Activated B cell treated with CpG ODN at 0.5 μM for 24 hours (primary cell): ENCODE results near the gene ROS1. TPM values are rescaled to one million over a fixed set of nuclear protein-coding genes. Genes with fewer than 3 reads are reported as not detected.

Experiments
- ATAC-seq: fragments of 200-7000 bp; cut with Tn5 transposase; one replicate; pipeline ENCODE4 v1.10.0; 2021; ENCODE audit warnings: low read depth, mild to moderate bottlenecking, moderate library complexity
- CTCF ChIA-PET: fragments of 350-600 bp; sonication (Branson Sonifier 250); formaldehyde crosslinking; loops from one replicate; lab custom pipeline; 2021; ENCODE audit warnings: antibody characterized with exemption; lab: Charles Lee
- POLR2A ChIA-PET: fragments of 350-600 bp; sonication (Branson Sonifier 250); formaldehyde crosslinking; loops from one replicate; lab custom pipeline; 2021; ENCODE audit warnings: antibody characterized with exemption; lab: Charles Lee
- DNase-seq: peaks from one replicate; pipeline ENCODE4 v3.0.0; 2022
- H3K27ac Mint-ChIP-seq: one replicate; pipeline ENCODE4 v1.8.0; 2020; ENCODE audit warnings: mixed read lengths
- H3K27me3 Mint-ChIP-seq: one replicate; pipeline ENCODE4 v1.8.0; 2021; ENCODE audit warnings: mixed read lengths
- H3K36me3 Mint-ChIP-seq: one replicate; pipeline ENCODE4 v1.8.0; 2021; ENCODE audit warnings: low read depth, mixed read lengths
- H3K4me1 Mint-ChIP-seq: one replicate; pipeline ENCODE4 v1.8.0; 2021; ENCODE audit warnings: mixed read lengths
- H3K4me3 Mint-ChIP-seq: one replicate; pipeline ENCODE4 v1.8.0; 2020; ENCODE audit warnings: mild to moderate bottlenecking, mixed read lengths
- H3K9me3 Mint-ChIP-seq: one replicate; pipeline ENCODE4 v1.8.0; 2020; ENCODE audit warnings: mixed read lengths
- intact Hi-C: fragments of 100-400 bp; cut with micrococcal nuclease; formaldehyde crosslinking; loops from one replicate; pipeline ENCODE4 v1.15.1; 2024
- total RNA-seq: library from RNA; stranded (reverse); gene quantifications from 2 replicates; pipeline ENCODE4 v1.2.3, GENCODE V29; 2022
- TF ChIP-seq, protein P1 (sequence below): fragments of 200-600 bp; IDR thresholded peaks from one replicate; pipeline ENCODE4 v1.8.0; 2022; ENCODE audit warnings: antibody characterized with exemption, mild to moderate bottlenecking

The ROS1 gene
- total RNA-seq, 1 donor from 2014 or later, result not detected

DNA sequence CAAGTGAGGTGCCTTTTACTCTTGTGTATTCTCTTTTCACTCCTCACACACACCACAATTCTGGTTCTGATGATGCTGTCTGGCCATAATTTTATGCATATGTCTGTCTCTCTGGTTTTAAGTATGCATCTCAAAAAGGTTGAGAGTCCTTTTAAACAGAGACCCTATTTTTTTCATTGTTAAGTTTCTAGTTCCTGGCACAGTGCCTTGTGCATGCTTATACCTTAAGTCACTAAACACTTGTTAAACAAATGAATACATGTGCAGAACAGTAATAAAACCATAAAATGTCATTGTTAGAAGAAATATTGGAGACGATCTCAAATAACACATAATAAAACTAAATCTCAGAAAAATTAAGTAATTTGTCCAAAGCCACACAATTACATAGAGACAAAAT, 7.9 kb downstream of the ROS1 start:
- Mint-ChIP-seq H3K4me1 (no peaks in the 10 kb centered on the region), H3K4me3 (no peak overlapping the region), H3K27me3 (peaks cover 4% of the 10 kb centered on the region), H3K27ac (no peak overlapping the region), H3K36me3 (no peaks in the 10 kb centered on the region), H3K9me3 (no peaks in the 10 kb centered on the region)
- TF ChIP-seq, protein P1, sequence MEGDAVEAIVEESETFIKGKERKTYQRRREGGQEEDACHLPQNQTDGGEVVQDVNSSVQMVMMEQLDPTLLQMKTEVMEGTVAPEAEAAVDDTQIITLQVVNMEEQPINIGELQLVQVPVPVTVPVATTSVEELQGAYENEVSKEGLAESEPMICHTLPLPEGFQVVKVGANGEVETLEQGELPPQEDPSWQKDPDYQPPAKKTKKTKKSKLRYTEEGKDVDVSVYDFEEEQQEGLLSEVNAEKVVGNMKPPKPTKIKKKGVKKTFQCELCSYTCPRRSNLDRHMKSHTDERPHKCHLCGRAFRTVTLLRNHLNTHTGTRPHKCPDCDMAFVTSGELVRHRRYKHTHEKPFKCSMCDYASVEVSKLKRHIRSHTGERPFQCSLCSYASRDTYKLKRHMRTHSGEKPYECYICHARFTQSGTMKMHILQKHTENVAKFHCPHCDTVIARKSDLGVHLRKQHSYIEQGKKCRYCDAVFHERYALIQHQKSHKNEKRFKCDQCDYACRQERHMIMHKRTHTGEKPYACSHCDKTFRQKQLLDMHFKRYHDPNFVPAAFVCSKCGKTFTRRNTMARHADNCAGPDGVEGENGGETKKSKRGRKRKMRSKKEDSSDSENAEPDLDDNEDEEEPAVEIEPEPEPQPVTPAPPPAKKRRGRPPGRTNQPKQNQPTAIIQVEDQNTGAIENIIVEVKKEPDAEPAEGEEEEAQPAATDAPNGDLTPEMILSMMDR, result no peak
- DNase-seq (no peak), ATAC-seq (no peak)
- ChIA-PET CTCF (no interaction called here), POLR2A (no interaction called here)
- intact Hi-C loops, result no loop called here

GRCh38 chr6:117414770-117415169, 11.0 kb downstream of the ROS1 start:
- no peaks in the 10 kb centered on the region for H3K4me1 Mint-ChIP-seq
- intact Hi-C loops, result no loop called here
- TF ChIP-seq, protein P1, result no peak
- H3K36me3 Mint-ChIP-seq, result no peaks in the 10 kb centered on the region
- no peaks in the 10 kb centered on the region for H3K27me3 Mint-ChIP-seq
- H3K4me3 Mint-ChIP-seq, result no peak overlapping the region
- DNase-seq (no peak), ATAC-seq (no peak)
- CTCF ChIA-PET, result no interaction called here
- no peak overlapping the region for H3K27ac Mint-ChIP-seq
- POLR2A ChIA-PET, result no interaction called here
- H3K9me3 Mint-ChIP-seq, result no peaks in the 10 kb centered on the region

GRCh38 chr6:117411474-117411873, 14.3 kb downstream of the ROS1 start:
- H3K4me1 Mint-ChIP-seq, result no peaks in the 10 kb centered on the region
- CTCF ChIA-PET, result no interaction called here

GRCh38 chr6:117409863-117410262, 15.9 kb downstream of the ROS1 start:
- TF ChIP-seq, protein P1, result no peak
- Mint-ChIP-seq H3K36me3 (no peaks in the 10 kb centered on the region), H3K27ac (no peak overlapping the region), H3K4me1 (no peaks in the 10 kb centered on the region), H3K27me3 (peaks cover 6% of the 10 kb centered on the region), H3K9me3 (no peaks in the 10 kb centered on the region), H3K4me3 (no peak overlapping the region)
- ATAC-seq, result no peak
- ChIA-PET CTCF (no interaction called here), POLR2A (no interaction called here)
- no peak for DNase-seq
- intact Hi-C loops, result no loop called here

More at GRCh38 chr6:117411474-117411873, 14.3 kb downstream of the ROS1 start:
- DNase-seq (no peak), ATAC-seq (no peak)
- Mint-ChIP-seq H3K9me3 (no peaks in the 10 kb centered on the region), H3K27me3 (peaks cover 6% of the 10 kb centered on the region), H3K36me3 (no peaks in the 10 kb centered on the region), H3K27ac (no peak overlapping the region), H3K4me3 (no peak overlapping the region)
- POLR2A ChIA-PET, result no interaction called here
- intact Hi-C loops, result no loop called here
- TF ChIP-seq, protein P1, result no peak

DNA sequence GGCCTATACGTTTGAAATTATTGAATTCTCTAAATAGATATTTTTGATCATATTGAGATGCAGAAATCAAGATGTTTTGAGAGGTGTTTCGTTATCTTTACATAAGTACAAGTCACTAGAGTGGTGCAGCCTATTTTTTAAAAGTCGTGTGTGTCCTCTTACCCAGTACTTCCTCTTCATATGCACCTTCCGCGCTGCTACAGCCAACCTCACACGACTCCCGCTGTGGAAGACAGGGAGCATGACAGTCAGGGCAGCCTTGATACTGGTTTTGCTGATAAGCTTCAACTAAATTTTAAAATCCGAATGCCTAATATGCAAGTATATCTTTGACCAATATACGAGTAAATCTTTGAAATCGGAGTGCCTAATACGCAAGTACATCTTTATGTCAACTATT, 16.3 kb downstream of the ROS1 start:
- ChIA-PET CTCF (no interaction called here), POLR2A (no interaction called here)
- H3K36me3 Mint-ChIP-seq, result no peaks in the 10 kb centered on the region
- no peaks in the 10 kb centered on the region for H3K4me1 Mint-ChIP-seq
- no peaks in the 10 kb centered on the region for H3K9me3 Mint-ChIP-seq
- intact Hi-C loops, result no loop called here
- H3K27ac Mint-ChIP-seq, result no peak overlapping the region
- no peak for DNase-seq
- no peak for ATAC-seq
- peaks cover 6% of the 10 kb centered on the region for H3K27me3 Mint-ChIP-seq
- H3K4me3 Mint-ChIP-seq, result no peak overlapping the region
- TF ChIP-seq, protein P1, result no peak
